ENCODE measurements around the gene DDX31.

DDX31 gene

DNA sequence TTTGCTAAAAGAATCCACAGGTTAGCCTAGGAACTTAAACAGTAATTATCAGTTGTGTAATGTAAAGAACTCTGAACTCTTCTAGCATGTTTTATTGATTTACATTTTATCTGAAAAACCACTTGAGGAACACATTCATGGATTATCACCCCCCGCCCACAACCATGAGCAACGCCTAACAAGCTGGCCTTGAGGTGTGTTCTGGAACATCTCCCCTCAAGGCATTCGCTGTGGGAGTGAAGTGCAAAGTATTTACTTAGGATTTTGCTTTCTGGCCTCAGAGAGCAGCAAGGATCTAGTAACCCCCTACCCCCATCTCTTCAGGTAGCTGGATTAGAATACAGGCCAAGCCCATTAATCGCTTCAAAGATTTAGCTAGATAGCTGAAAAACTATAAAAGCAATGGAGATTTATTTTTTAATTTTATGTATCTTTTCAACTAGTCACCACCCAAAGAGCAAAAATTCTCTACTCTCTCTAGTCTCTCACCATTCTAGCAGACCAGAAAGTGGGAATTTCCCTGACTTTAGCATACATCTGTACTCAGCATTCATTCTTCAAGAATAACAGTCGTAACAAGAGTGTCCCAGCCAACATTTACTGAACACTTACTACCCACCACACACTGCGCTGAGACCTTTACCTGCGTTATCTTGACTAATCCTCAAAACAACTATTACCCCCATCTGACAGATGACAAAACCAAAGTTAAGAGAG lies 37.2 kb downstream of the DDX31 start:
- Histone ChIP-seq H3K9ac (ENCODE audit: low read depth, low read length) (no peak overlapping the region), H3K4me1 (ENCODE audit: insufficient read depth, low read length) (no peaks in the 10 kb centered on the region; the same call in 1 of the 2 replicates), H3K27me3 (ENCODE audit: insufficient read depth, low read length) (no peaks in the 10 kb centered on the region), H3K27ac (ENCODE audit: low read length) (no peak overlapping the region), H3K9me3 (ENCODE audit: insufficient read depth, low read depth, low read length) (no peaks in the 10 kb centered on the region), H3K4me3 (ENCODE audit: low read length) (no peak overlapping the region), H3K36me3 (ENCODE audit: insufficient read depth, low read depth, low read length) (peaks cover 57% of the 10 kb centered on the region)

DNA sequence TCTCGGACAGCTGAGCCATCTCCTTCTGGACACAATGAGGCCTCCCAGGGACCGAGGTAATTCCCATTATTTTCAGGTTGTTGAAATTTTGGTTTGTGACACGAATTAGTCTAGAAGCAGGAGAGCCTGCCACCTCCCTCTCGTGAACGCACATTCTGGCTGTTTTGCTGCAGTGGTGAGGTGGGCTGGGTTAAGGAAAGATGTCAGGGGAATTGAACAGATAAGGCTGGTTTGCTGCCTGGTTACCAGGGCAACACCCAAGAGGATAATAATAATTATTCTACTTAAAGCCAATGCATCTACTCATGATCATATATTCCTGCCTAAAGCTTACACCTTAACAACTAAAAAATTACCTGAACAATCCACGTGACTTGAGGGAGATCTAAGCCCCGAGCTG lies 38.1 kb downstream of the DDX31 start:
- H3K4me1 ChIP-seq (ENCODE audit: insufficient read depth, low read length) = no peaks in the 10 kb centered on the region; the same call in 1 of the 2 replicates
- no peak overlapping the region for H3K9ac ChIP-seq (ENCODE audit: low read depth, low read length)
- no peak overlapping the region for H3K27ac ChIP-seq (ENCODE audit: low read length)
- no peaks in the 10 kb centered on the region for H3K9me3 ChIP-seq (ENCODE audit: insufficient read depth, low read depth, low read length)
- no peaks in the 10 kb centered on the region for H3K27me3 ChIP-seq (ENCODE audit: insufficient read depth, low read length)
- peaks cover 56% of the 10 kb centered on the region for H3K36me3 ChIP-seq (ENCODE audit: insufficient read depth, low read depth, low read length)
- H3K4me3 ChIP-seq (ENCODE audit: low read length) = no peak overlapping the region

DNA sequence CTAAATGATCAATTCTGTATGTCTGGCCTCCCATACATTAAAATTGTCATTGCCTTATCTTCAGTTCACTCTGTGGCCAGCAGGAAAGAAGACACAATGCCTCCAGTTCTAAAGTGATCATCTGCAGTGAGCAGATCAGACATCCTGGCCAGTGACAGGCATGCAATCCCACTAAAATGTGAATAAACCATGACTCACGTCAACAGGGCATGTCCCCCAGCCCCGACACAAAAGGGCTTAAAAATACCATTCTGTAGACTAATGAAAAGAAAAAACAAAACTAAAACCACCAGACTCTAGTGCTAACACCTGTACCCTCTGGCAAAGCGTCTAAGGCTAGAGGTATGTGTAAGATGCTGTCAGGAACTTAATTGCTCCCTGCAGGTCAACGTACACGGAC lies 38.5 kb downstream of the DDX31 start:
- H3K9ac ChIP-seq (ENCODE audit: low read depth, low read length) = no peak overlapping the region
- no peak overlapping the region for H3K4me3 ChIP-seq (ENCODE audit: low read length)
- H3K27ac ChIP-seq (ENCODE audit: low read length) = no peak overlapping the region
- H3K4me1 ChIP-seq (ENCODE audit: insufficient read depth, low read length) = no peaks in the 10 kb centered on the region; the same call in 1 of the 2 replicates
- no peaks in the 10 kb centered on the region for H3K27me3 ChIP-seq (ENCODE audit: insufficient read depth, low read length)
- peaks cover 59% of the 10 kb centered on the region for H3K36me3 ChIP-seq (ENCODE audit: insufficient read depth, low read depth, low read length)
- no peaks in the 10 kb centered on the region for H3K9me3 ChIP-seq (ENCODE audit: insufficient read depth, low read depth, low read length)

DNA sequence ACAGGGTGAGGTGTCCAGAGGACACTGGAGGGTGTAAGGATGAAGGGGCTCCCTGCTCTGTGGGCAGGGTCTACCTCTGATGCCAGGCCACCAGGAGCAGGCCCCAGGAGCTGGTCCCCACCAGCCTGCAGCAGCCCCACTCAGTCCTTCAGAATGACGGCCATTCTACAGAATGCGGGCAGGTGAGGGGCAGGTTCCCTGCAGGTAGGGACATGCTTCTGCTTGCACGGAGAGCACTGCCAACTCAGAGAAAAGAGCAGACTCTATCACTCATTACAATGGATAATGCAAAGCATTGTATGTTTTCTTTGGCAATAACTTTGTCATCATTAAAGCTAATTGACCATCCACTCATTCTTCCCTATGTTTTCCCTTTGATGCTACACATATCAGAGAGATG lies 39.0 kb downstream of the DDX31 start:
- Histone ChIP-seq H3K36me3 (ENCODE audit: insufficient read depth, low read depth, low read length) (peaks cover 60% of the 10 kb centered on the region), H3K4me3 (ENCODE audit: low read length) (no peak overlapping the region), H3K9me3 (ENCODE audit: insufficient read depth, low read depth, low read length) (no peaks in the 10 kb centered on the region), H3K27ac (ENCODE audit: low read length) (no peak overlapping the region), H3K27me3 (ENCODE audit: insufficient read depth, low read length) (no peaks in the 10 kb centered on the region), H3K4me1 (ENCODE audit: insufficient read depth, low read length) (no peaks in the 10 kb centered on the region; the same call in 1 of the 2 replicates), H3K9ac (ENCODE audit: low read depth, low read length) (no peak overlapping the region)

DNA sequence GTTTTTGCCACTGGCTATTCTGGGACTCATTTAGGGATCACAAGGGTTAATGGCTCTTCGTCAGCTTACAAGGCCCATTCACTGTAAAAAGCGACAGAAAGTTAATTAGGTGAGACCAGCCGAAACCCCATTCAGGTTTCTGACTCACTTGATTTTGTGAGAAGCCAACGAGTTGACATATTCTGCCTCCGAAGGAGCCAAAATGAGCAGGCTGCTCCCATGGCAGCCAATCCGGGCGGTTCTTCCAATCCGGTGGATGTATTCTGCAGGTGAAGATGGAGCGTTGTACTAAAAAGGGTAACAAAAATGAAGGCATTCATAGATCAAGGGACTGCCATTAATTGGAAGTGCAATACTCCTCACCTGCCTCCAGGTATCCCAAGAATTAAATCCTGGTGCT lies 39.7 kb downstream of the DDX31 start:
- Histone ChIP-seq H3K36me3 (ENCODE audit: insufficient read depth, low read depth, low read length) (peaks cover 67% of the 10 kb centered on the region), H3K27ac (ENCODE audit: low read length) (no peak overlapping the region)

DNA sequence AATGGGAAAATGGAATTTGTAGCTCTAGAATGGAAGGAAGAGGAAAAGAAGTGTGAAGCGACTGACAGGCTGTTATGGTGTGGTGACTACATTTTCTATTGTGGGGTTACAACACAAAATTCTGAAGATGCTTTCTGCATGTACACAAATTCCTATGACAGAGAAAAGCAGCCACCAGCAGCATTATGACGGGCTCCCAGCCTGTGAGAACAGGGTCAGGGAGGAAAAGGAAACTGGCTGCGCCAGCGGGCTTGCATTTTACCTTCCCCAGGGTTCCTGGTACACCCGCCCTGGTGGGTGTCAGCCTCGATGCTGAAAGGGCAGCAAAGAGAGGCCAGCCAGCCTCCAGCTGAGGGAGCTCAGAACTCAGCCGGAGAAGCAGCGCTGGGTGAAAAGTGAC lies 41.0 kb downstream of the DDX31 start:
- H3K4me1 ChIP-seq (ENCODE audit: insufficient read depth, low read length) = no peaks in the 10 kb centered on the region; the same call in 1 of the 2 replicates
- no peaks in the 10 kb centered on the region for H3K9me3 ChIP-seq (ENCODE audit: insufficient read depth, low read depth, low read length)
- no peak overlapping the region for H3K4me3 ChIP-seq (ENCODE audit: low read length)
- H3K27ac ChIP-seq (ENCODE audit: low read length) = no peak overlapping the region
- H3K9ac ChIP-seq (ENCODE audit: low read depth, low read length) = no peak overlapping the region
- no peaks in the 10 kb centered on the region for H3K27me3 ChIP-seq (ENCODE audit: insufficient read depth, low read length)
- peaks cover 75% of the 10 kb centered on the region for H3K36me3 ChIP-seq (ENCODE audit: insufficient read depth, low read depth, low read length)

More for the DNA sequence above, 39.7 kb downstream of the DDX31 start:
- H3K4me1 ChIP-seq (ENCODE audit: insufficient read depth, low read length) = no peaks in the 10 kb centered on the region; the same call in 1 of the 2 replicates
- no peaks in the 10 kb centered on the region for H3K27me3 ChIP-seq (ENCODE audit: insufficient read depth, low read length)
- no peak overlapping the region for H3K9ac ChIP-seq (ENCODE audit: low read depth, low read length)
- H3K4me3 ChIP-seq (ENCODE audit: low read length) = no peak overlapping the region
- H3K9me3 ChIP-seq (ENCODE audit: insufficient read depth, low read depth, low read length) = no peaks in the 10 kb centered on the region

DNA sequence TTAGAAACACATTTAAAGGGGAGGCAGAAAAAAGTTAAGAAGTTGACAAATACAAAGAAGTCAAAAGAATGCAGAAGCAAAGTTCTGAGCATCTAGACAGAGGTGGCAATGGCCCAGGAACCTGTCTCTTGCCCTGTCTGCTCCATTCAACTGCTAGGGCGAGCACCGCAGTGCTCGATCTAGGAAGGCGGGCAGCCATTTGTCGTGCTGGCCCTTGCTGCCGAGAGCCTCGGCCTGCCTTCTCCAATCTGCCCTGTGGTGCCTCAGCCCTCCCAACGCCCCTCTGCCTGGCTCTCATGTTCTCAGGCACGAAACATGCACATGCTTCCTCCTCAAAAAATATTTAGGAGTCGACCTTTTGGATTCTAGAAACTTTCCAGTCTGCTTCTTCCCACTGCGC lies 42.2 kb downstream of the DDX31 start:
- peaks cover 76% of the 10 kb centered on the region for H3K36me3 ChIP-seq (ENCODE audit: insufficient read depth, low read depth, low read length)
- no peaks in the 10 kb centered on the region; the same call in 1 of the 2 replicates for H3K4me1 ChIP-seq (ENCODE audit: insufficient read depth, low read length)
- H3K9ac ChIP-seq (ENCODE audit: low read depth, low read length) = no peak overlapping the region

DNA sequence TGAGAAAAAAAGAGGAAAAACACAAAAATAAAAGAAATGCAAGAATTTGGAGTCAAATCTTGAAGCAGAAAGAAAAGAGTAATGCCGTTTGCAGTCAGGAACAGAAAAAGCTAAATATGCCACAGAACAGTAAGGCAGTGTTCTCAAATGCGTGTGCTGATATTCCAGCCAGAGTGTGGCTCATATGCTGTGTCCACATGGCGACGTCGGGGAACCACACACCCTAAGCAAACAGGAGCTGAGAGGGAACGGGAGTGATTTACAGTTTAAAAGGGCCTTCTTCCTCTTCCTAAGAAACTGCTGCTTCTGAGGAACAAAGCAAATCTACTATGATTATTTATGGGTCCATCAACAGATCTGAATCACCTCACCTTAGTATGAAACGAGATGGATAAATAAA lies 42.7 kb downstream of the DDX31 start:
- H3K4me1 ChIP-seq (ENCODE audit: insufficient read depth, low read length) = no peaks in the 10 kb centered on the region; the same call in 1 of the 2 replicates
- no peak overlapping the region for H3K9ac ChIP-seq (ENCODE audit: low read depth, low read length)
- H3K27ac ChIP-seq (ENCODE audit: low read length) = no peak overlapping the region
- H3K4me3 ChIP-seq (ENCODE audit: low read length) = no peak overlapping the region
- H3K9me3 ChIP-seq (ENCODE audit: insufficient read depth, low read depth, low read length) = no peaks in the 10 kb centered on the region
- peaks cover 81% of the 10 kb centered on the region for H3K36me3 ChIP-seq (ENCODE audit: insufficient read depth, low read depth, low read length)
- H3K27me3 ChIP-seq (ENCODE audit: insufficient read depth, low read length) = no peaks in the 10 kb centered on the region

More for the DNA sequence above, 42.2 kb downstream of the DDX31 start:
- Histone ChIP-seq H3K27me3 (ENCODE audit: insufficient read depth, low read length) (no peaks in the 10 kb centered on the region), H3K27ac (ENCODE audit: low read length) (no peak overlapping the region), H3K4me3 (ENCODE audit: low read length) (no peak overlapping the region), H3K9me3 (ENCODE audit: insufficient read depth, low read depth, low read length) (no peaks in the 10 kb centered on the region)

DNA sequence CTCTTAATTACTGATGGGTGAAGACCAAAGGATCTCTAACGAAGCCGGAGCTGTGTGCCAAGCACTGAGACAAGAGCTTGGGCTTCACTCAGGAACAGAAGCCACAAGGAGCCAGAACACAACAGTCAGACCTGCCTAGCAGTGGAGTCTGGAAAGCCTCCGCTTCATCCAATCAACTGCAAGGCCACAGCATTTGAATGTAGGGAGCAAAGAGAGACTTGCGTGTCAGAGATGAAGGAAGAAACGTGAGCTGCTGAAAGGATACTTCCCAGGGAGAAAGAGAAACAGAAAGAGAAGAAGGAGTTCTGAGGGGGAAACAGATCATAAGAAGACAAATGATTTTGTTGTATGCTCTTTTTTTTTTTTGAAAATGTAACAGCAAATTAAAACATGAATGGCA lies 43.5 kb downstream of the DDX31 start:
- peaks cover 78% of the 10 kb centered on the region for H3K36me3 ChIP-seq (ENCODE audit: insufficient read depth, low read depth, low read length)
- no peak overlapping the region for H3K9ac ChIP-seq (ENCODE audit: low read depth, low read length)
- H3K27ac ChIP-seq (ENCODE audit: low read length) = no peak overlapping the region
- H3K27me3 ChIP-seq (ENCODE audit: insufficient read depth, low read length) = no peaks in the 10 kb centered on the region
- no peaks in the 10 kb centered on the region for H3K9me3 ChIP-seq (ENCODE audit: insufficient read depth, low read depth, low read length)
- no peaks in the 10 kb centered on the region; the same call in 1 of the 2 replicates for H3K4me1 ChIP-seq (ENCODE audit: insufficient read depth, low read length)
- no peak overlapping the region for H3K4me3 ChIP-seq (ENCODE audit: low read length)

DNA sequence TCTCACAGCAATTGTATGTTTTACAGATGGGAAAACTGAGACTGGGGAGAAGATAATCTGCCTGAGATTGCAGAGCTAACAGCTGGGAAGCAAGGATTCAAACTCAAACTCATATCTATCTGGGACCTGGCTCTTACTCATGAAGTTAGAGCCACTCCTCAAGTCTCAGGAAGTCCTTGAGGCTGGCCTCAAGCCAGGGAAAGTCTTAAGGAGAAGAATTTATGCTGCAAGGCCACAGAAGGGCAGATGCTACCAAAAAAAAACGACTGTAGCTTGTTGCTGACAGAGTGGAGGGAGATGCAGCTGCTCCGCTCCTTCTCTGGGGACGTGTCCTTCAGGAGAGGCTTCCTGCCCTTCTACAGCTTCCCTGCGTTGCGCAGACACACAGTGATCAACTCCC lies 47.6 kb downstream of the DDX31 start:
- no peak overlapping the region for H3K27ac ChIP-seq (ENCODE audit: low read length)
- H3K4me1 ChIP-seq (ENCODE audit: insufficient read depth, low read length) = no peaks in the 10 kb centered on the region
- H3K4me3 ChIP-seq (ENCODE audit: low read length) = no peak overlapping the region
- peaks cover 64% of the 10 kb centered on the region for H3K36me3 ChIP-seq (ENCODE audit: insufficient read depth, low read depth, low read length)
- H3K9ac ChIP-seq (ENCODE audit: low read depth, low read length) = no peak overlapping the region
- no peaks in the 10 kb centered on the region for H3K27me3 ChIP-seq (ENCODE audit: insufficient read depth, low read length)
- H3K9me3 ChIP-seq (ENCODE audit: insufficient read depth, low read depth, low read length) = no peaks in the 10 kb centered on the region

DNA sequence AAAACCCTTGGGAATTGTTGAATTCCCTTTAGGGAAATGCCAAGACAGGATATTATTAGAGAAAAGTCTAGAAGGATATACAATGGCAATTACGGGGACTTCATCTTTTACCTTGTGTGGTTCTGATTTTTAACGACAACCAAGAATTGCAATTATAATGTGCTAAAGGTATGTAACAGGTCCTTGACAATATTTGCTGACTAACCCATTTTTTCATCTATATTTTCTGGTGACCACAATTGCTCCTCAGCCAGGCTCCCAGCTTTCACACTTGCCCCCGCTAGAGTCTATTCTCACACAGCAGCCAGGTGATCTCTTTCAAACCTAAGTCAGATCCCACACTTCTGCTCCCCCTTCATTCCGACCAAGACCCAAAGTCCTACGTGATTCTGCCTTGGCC lies 53.1 kb downstream of the DDX31 start:
- Histone ChIP-seq H3K27ac (ENCODE audit: low read length) (no peak overlapping the region), H3K9ac (ENCODE audit: low read depth, low read length) (no peak overlapping the region), H3K36me3 (ENCODE audit: insufficient read depth, low read depth, low read length) (peaks cover 77% of the 10 kb centered on the region), H3K9me3 (ENCODE audit: insufficient read depth, low read depth, low read length) (no peaks in the 10 kb centered on the region), H3K27me3 (ENCODE audit: insufficient read depth, low read length) (no peaks in the 10 kb centered on the region), H3K4me3 (ENCODE audit: low read length) (no peak overlapping the region), H3K4me1 (ENCODE audit: insufficient read depth, low read length) (peaks cover 9% of the 10 kb centered on the region)

DNA sequence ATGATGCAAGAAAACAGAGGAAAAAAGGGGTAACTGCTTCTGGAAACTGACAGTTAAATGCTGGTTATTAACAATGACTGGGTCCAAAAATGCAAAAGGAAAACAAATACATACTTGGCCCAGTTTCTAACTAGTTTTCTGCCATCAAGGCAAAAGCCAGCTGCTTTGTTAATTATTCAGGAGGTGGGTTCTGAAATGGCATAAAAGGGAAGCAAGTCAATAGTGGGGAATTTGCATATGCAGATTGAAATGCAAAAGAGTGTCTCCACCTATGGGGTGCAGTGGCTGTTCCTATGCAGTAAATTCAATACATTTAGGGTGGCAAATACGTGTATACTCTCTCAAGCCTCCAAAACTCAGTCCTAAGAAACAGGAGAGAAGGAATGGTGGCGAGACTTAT lies 54.0 kb downstream of the DDX31 start:
- Histone ChIP-seq H3K4me1 (ENCODE audit: insufficient read depth, low read length) (peaks cover 9% of the 10 kb centered on the region), H3K4me3 (ENCODE audit: low read length) (peak overlapping the region; percentile 13; the same call in 1 of the 2 replicates), H3K36me3 (ENCODE audit: insufficient read depth, low read depth, low read length) (peaks cover 85% of the 10 kb centered on the region), H3K27ac (ENCODE audit: low read length) (no peak overlapping the region), H3K9ac (ENCODE audit: low read depth, low read length) (no peak overlapping the region), H3K27me3 (ENCODE audit: insufficient read depth, low read length) (no peaks in the 10 kb centered on the region), H3K9me3 (ENCODE audit: insufficient read depth, low read depth, low read length) (no peaks in the 10 kb centered on the region)

All from iPS-20b (cell line).